Stimulated activated naive CD8-positive, alpha-beta T cell treated with anti-CD3 and anti-CD28 coated beads, Interleukin-15, Interleukin-2, amounts not matched to agents 100 U/mL and 50 U/mL, for 24 hours (primary cell): Measurements from ENCODE around the gene MBTPS1.

Experiments used
- ATAC-seq: fragments of 150-1000 bp; cut with Tn5 transposase; one replicate; pipeline ENCODE4 v1.10.0; 2021
- DNase-seq: peaks from one replicate; pipeline ENCODE4 v3.0.0; 2021

MBTPS1 gene

DNA sequence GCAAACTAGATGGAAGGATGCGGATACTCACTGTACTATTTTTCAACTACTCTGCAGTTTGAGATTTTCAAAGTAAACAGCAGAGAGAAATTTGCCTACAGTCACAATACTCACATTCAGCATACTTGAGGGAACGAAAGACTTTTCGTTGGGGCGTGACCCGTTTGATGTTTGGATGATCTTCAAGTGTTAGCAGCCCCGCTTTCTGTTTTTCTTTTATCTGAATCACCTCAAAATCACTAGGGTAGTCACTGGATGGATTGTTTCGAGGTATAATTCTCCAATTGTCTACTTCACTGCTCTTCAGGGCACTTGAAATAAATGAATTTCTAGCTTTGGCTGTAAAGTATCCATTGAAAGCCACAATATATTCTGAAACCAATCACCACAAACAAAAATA is 17.8 kb downstream of the MBTPS1 start:
- ATAC-seq (no peak), DNase-seq (no peak)

DNA sequence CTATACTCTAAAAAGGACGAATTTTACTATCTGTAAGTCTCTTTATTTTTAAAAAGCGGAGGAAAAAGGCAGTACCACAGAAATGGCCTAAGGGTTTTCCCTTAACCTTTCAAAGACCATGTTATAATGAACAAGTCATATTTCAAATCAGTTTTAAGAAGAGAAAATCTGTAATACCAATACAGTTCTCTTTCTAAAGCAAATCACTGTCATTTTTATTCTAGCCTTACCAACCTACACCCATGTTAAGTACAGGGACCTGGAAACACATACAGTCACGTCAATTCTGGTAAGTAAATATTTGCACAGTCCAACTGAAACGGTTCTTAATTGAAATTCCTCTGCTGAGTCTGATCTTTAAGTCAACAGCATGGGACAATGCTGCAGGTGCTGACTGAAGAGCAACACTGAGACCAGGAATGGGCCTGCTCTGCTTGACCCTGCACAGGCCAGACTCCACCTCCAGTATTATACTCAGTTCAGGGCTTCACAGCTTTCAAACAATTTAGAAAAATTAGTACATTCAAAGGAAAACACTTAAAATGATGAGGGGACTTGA is 20.2 kb downstream of the MBTPS1 start:
- DNase-seq (no peak), ATAC-seq (no peak)

DNA sequence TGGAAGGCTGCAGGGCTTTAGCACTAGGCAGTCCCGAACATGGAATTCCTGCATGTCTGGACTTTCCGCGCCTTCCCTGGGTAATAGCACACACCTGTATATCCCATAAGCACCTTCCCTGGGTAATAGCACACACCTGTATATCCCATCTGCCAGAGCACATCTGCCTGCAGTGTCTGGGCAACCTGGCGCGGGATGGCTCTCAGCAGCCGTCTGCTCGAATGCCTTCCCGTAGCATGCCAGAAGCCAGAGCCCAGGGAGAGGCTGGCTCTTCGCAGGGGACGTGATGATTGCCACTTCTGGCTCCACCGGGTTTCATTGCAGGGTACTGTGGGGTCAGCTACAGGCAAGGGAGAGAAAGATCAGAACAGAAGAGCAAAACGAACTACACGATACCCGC is 21.3 kb downstream of the MBTPS1 start:
- ATAC-seq: no peak
- DNase-seq: no peak

DNA sequence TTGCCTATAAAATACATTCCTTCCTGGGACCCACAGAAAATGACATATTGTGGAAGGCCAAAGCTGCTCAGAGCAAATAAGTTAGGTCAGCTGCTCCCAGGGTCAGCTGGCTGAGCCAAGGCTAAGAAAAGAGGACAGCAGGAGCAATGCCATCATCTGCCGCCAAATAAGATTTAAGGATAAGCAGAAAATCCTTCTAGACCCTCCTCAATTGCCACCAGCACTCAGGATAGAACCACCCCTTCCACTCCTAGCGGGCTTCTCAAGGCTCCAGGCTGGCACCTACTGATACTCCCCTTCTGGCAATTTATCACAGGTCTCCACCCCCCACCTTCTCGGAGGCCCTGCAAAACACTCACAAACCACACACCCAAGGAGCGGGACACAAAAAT is 22.9 kb downstream of the MBTPS1 start:
- DNase-seq (no peak), ATAC-seq (no peak)

DNA sequence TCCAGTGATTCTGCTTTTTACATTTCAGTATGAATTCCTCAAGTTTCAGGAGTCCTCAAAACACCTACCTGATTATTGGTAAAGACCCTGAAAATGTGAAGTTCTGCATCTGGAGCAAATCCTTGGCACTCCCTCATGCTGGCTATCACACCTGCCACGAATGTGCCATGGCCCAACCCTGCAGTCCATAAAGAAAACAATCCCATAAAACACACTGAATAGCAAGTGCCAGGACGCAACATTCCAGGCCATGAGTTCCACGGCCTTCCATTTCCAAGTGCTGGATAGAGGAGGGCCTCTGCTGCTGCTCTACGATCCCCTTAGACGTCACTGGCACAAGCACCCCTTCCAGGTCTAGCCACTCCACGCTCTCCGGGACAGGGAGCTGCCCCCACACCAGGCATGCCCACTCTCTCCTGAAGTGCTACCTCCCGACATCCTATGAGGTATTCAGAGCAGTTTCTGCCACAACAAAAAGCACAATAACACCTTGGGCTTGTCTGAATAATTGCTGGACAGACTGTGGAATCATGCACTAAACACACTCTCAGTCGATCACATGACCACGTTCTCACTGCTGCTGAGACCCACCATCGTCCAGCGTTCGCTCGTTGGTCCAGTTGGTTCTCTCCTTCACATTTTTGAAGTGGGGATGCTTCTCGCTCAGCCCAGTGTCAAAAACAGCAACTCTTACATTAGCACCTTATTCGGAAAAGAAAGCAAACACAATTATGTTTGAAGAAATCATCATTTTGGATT is 23.4 kb downstream of the MBTPS1 start:
- DNase-seq (no peak), ATAC-seq (no peak)

DNA sequence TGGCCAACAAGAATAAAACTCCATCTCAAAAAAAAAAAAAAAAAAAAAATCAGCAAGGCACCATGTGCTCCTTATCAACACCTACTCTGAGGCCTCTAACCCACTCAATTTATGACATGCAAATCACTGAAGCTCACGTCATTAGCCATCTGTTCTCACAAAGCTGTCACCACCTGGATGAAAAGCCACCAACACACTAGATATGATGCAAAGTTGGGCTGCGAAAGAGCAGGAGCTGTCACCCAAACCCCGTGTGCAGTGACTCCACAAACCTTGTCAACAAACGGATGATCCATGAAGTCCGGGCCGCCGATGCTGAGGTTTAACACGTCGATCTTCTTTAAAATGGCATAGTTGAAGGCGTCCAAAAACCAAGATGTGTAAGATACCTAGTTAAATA is 25.3 kb downstream of the MBTPS1 start:
- DNase-seq (no peak), ATAC-seq (no peak)

DNA sequence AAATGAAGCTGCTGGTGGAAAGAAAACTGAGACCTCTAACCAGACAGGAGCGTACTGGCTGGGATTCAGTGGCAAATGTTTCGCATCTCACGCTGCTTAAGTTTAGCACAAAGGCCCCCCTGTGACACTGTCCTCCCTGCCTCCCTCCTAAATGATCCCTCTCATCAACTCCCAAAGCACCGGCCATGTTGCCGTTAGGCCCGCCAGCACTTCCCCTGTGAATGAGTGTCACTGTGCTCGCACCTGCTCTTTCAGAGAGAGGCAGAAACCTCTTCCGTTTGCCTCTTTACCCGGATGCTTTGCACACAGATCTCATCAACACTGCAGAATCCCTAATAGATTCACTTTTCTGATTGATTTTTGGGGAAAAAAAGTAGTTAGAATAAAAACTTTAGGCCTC is 26.5 kb downstream of the MBTPS1 start:
- DNase-seq (no peak), ATAC-seq (no peak)

DNA sequence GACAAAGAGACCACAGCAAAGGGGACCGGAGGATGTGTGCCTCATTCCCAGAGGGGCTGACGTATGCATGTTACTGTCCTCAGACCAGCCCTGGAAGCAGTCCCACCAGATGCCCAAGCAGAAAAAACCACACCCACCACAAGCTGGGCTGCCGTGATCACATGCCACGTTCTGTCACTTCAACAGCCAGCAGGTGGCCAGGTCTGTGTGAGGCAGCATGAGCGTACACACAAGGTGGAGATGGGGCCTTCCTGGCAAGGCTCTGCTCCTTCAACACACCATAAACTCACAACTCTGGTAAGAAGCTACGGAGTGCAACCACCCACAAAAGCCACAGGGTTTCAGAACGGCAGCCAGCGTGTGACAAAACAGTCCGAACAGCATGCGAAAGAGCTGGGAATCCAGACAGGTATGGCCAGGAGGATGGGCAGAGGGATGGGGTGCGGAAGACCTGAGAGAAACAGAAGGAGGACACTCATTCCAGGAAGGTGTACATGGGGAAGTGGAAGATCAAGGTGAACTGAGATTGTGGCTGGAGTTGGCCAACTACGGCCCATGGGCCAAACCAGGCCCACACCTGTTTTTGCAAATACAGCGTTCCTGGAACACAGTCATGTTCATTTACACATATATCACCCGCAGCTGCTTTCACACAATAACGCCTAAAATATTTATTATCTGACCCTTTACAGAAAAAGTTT is 27.9 kb downstream of the MBTPS1 start:
- DNase-seq: peak; percentile 64
- ATAC-seq: peak; percentile 87

DNA sequence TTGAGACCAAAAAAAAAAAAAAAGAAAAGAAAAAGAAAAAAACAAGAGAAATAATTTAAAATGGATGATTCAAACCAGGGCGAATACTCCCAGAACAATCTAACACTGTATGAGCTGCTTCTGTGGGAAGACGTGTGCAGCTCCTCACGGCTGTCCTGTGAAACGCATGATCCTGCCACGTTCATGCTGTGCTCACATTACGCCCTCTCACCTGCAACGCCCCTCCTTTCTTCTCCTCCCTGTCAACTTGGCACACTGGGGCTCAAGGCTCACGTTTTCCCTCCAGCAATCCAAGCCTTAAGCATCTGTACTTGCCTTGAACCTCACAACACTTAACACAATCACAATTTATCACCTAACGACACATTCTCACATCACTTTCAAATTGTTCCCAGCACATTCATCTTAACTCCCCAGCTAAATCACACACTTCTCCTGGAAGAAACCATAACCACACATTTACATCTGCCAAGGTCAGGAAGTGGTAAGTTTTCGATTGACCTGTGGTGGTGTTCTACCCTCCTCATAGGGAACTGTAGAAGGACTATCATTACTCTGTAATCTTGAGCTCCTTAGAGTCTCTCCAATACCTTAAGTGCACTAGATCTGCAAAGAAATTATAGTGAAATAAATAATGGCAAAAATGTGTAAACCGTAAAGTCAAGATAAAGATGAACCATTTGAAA is 29.1 kb downstream of the MBTPS1 start:
- ATAC-seq: no peak
- DNase-seq: no peak

DNA sequence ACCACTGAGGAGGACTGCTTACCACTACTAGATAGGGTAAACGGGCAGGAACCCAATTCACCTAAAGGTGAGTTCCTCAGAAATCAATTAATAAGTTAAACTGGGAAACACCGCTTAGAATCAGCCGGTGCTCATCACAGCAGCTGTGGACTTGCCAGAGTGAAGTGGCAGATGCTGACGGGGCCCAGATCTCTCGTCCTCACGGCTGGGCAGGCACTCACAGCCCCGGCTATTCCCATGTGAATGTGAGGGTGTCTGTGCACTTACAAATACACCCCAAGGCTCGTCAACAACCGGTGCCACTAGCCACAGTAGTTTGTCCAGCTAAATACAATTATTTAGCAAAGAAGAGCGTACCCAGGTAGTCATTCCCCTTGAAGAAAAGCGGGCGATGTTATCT is 29.7 kb downstream of the MBTPS1 start:
- no peak for ATAC-seq
- DNase-seq: no peak

DNA sequence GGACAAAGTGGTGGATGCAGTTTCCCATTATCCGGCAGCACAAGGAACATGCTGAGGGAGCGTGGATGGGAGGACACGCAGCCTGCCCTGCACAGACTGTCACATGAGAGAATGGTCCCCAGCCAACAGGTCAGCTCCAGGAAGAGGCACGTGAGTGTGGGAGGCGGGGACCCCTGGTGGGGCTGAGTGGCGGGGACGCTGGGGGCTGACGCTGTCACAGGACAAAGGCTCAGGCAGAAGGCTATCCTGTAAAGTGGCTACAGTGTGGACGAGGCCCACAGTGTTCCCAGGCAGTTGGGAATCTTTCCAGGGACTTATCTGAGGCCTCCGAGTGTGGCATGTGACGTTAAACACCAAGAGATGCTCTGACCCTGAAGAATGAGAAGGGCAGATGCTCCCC is 30.4 kb downstream of the MBTPS1 start:
- no peak for DNase-seq
- ATAC-seq: no peak

DNA sequence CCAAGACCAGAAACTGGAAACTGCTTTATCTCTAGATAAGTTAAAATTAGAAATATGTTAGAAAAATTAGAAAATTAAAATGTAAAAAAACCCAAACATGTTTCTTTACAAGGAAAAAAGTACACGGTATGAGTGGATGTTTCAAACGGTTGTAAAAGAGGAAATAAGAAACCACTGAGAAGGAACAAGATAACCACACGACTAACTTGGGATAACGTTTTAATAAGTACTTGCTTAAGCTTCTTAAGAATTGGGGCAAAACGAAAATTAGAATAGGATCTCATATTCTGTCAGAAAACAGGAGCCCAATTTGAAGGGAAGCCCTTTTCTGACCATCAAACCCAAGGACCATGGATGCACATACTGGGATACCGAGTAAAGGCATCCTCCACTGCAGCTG is 31.0 kb downstream of the MBTPS1 start:
- no peak for ATAC-seq
- DNase-seq: no peak

DNA sequence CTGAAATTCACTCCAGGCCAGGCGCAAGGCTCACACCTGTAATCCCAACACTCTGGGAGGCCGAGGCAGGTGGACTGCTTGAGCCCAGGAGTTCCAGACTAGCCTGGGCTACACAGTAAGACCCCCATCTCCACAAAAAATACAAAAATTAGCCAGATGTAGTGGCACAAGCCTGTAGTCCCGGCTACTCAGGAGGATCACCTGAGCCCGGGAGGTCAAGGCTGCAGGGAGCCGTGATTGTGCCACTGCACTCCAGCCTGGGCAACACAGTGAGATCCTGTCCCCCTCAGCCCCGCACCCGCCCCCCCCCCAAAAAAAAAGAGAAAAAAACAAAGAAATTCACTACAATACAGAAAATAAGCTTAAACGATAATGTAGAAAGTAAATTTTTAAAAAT is 31.5 kb downstream of the MBTPS1 start:
- ATAC-seq: no peak
- no peak for DNase-seq

DNA sequence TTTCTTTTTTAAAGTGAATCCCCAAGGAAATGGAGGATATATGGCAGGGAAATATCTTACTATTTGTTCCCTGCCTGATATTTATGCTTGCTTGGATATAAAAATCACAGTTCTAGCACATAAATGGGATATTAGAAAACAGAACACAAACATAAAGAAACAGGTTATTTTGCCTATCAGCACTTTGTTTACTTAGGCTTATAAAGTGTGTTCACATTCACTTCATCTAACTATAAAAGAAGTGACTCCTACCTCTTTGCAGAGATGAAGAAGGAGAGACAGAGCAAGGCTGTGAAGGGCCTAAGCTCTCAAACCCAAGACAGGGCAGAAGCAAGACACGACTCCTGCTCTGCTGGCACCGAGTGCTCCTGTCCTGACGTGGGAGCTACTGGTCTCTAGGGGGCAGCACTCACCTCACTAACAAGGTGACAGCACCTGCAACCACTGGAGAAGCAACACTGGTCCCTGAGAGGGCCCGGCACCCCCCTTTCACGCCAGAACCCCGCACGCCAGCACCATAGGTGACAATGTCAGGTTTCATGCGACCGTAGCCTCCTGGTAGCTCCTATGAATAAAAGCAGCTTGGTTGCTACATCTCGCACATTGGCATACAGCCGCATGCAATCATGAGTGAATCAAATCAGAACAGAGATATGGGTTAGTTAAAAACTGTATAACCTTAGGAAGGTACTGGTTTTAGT is 32.0 kb downstream of the MBTPS1 start:
- DNase-seq (peak; percentile 76), ATAC-seq (peak; percentile 78)

DNA sequence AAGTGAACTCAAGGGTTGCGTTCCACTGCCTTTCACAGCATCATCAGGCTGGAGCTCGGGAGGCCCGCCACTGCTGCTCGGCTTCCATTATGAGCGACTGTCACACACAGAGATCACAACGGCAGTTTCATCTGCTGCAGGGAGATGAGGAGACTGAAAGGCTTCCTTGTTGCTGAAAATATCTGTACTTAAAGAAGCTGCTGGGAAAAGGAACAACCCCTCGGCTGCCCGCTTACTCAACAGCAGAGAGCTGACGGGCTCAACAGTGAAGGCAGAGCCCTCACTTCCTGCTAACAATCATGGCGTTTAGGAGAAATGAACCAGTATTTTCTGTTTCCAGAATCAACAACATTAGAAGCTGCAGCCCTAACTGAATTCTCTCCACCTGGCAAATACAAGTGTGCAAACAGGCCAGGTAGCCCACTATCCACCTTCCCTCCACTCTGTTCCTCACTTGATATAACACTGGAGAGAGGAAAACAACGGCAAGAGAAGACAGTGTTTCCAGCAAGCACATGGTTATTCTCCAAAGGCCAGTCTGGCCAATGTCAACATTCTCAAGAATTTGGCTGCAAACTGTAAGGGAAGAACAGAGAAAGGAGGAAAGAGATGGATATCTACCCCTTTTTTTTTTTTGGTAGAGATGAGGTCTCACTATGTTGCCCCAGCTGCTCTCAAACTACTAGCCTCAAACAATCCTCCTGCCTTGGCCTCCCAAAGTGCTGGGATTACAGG is 33.7 kb downstream of the MBTPS1 start:
- no peak for ATAC-seq

DNA sequence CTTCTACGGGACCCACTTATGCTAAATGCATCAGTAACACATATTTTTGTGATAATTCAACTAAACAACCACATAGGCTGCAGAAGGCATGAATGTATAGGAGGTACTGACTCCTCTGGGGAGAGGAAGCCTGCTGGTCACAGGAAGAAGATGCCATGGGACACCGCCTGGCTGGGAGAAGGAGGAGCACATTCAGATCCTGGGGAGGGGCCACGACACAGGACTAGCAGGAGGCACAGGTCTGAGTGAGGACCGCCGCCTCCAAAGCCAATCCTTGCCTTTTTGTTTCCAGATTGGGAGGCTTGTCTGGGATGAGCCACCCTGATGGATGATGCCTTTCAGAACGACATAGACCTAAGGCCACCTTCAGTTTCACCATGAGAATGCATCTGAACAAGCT is 34.6 kb downstream of the MBTPS1 start:
- no peak for ATAC-seq
- DNase-seq: no peak

More for the DNA sequence above, 33.7 kb downstream of the MBTPS1 start:
- DNase-seq: no peak

DNA sequence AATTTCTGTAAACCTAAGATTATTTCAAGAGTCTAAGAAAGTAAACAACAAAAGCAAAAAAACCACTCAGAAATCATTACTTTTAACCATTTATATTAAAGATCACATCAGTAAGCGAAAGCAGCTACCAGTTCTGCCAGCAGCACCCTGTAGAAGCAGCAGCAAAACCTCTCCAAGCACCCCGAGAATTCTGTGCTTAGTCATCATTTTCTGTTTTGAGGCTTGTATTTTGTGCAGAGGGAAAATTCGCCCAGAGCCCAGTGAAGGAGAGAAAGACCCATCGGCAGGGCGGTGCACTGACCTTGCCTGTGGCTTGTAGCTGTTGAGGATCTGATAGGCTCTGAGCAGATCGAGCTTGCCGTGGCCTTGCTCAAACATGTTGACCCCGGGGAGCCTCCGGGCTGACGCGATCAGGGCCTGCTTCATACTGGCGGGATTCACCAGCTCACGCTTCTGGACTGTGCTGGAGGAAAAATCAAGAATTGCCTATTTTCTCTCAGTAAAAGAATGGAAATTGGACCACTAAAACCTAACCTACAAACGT is 35.2 kb downstream of the MBTPS1 start:
- DNase-seq (no peak), ATAC-seq (no peak)

DNA sequence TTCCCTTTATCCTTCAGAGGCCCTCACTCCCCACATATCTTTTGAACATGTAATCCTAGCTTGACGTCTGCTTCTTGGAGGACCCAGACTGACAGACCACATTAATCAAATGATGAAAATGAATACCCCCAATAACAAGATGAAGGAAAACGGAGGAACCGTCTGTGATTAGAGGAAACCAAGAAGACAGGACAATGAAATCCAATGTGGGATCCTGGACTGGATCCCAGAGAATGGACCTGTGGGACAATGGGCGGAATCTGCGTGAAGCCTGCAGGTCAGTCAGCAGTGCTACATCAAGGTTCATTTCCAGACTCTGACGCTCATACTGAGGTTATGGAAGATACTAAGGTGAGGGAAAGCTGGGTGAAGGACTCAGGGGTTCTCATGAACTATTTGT is 35.9 kb downstream of the MBTPS1 start:
- DNase-seq: no peak
- no peak for ATAC-seq

DNA sequence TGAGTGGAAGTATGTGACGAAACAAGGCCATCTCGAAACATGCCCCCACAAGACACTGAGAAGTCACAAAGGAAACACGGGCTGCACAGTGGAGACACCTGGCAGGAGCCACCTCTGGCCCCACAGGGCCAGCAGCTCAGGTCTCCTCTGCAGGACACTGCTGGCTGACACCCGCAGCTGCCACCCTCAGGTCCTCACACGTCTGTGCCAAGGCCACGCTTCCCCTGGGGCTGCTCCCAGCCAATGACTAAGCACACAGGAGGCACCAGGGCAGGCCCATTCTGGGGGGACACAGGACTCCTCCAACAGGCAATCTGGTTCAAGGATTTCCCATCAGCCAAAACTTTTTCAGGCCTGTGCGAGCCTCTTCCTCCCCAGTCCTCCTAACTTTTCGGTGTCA is 36.4 kb downstream of the MBTPS1 start:
- DNase-seq (no peak), ATAC-seq (no peak)

DNA sequence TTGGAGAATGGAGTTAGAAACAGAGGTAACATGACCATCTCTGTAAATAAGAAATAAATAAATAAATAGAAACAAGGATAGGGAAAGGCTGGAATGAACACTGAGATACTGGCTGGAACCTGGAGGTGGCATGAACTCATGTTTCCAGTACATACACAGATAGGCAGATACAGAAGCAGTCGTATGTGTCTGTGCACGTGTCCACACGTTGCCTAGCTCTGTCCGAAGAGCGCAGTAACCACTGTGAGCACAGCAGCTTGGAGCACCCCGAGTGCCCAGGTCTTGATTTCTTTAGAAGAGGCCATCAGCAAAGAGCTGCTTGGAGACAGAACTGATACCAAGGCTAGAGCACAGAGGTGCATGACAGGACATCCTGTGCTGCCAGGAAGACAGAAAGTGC is 37.1 kb downstream of the MBTPS1 start:
- no peak for DNase-seq
- ATAC-seq: no peak

DNA sequence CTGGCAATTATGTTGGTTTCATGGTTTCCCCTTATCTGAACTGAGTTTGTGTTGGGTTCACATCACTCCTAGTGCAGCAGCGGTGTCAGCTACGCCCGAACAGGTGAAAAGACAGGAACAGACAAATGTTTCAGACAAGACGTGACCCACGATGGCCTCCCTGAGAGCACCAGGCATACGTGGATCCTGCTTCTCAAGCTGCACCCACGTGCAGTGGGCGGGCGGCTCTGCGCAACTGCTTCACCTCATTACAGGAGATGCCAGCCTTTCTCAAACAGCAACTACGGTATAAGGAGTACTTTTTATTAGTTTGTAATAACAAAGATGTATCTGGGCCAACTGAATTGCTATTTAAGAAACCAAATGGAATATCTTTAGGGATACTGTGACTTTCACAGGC is 41.4 kb downstream of the MBTPS1 start:
- no peak for ATAC-seq
- DNase-seq: no peak

DNA sequence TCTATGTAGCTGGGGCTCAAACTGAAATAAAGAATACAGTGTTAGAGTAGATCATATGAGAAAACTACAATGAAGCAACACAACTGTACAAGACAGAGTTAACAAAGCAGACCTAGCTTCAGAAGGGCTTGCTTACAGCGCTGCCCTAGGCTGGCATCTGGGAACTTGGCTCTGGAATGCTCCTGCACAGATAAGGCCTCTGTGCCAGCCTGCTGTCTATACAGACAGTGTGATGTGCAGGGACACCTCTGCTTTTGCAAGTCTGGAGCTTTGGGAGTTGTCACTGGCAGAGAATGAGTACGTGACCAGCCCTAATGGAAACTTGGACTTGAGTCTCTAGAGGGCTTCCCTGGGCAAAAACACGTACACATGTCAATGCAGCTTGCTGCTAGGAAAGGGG is 42.0 kb downstream of the MBTPS1 start:
- DNase-seq (no peak), ATAC-seq (no peak)
